PFSK-1 (cell line): Measurements from ENCODE around the gene TMEM271.

Experiments
- POLR2AphosphoS5 ChIP-seq: IDR thresholded peaks from 2 replicates; pipeline ENCODE4 v1.6.1; 2012; ENCODE audit warnings: low read depth, mild to moderate bottlenecking, control low read depth, low read length, moderate library complexity
- TAF1 ChIP-seq: IDR thresholded peaks from 2 replicates; pipeline ENCODE4 v1.6.1; 2012; ENCODE audit warnings: low read length, control low read depth, borderline replicate concordance; ENCODE audit not compliant: insufficient read depth

DNA sequence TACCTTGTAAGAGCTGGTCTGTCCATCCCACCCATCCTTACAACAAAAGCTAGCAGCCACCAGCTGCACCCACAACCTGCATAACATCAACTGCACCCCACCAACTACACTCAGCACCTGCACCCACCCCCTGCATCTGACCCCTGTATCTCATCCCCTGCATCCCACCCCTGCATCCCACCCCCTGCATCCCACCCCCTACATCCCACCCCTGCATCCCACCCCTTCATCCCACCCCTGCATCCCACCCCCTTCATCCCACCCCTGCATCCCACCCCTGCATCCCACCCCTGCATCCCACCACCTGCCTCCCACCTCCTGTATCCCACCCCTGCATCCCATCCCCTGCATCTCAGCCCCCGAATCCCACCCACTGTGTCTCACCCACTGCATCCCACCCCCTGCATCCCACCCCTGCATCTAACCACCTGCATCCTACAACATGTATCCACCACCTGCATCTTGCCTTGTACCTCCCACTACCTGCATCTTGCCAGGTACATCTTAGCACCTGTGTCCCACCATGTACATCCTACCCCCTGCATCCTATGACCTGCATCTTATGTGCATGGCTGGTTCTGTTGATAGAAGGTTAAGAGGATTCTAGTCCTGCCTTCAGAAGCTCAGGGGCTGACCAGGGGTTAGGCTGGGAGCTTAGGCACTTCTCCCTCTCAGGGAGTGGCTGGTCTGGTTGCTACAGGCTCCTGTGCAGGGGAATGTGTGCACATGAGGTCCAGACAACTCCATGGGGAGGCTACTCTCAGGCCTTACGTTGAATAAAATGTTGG lies 9.4 kb downstream of the TMEM271 start:
- no peak for TF ChIP-seq TAF1
- no peak for TF ChIP-seq POLR2AphosphoS5
